Body of pancreas (tissue), 4 donors: ENCODE data around the gene ADGRA3.

ENCODE experiments used
- POLR2A ChIP-seq, 3 donors: fragments of 450-650 bp; IDR thresholded peaks; one replicate each; pipeline ENCODE4 v1.6.1; 2016; ENCODE audit warnings: antibody characterized with exemption in 3 of 3, mild to moderate bottlenecking in 2 of 3
- TF ChIP-seq, protein P1 (sequence below), 7 experiments: fragments of 450-650 bp in 4 of 7; fragments of 200-600 bp in 3 of 7; sonication (generic) in 3 of 7; IDR thresholded peaks; one replicate each; pipeline ENCODE4 v1.5.1; 2016 to 2019; ENCODE audit warnings: antibody characterized with exemption in 7 of 7

GRCh38 chr4:22522706-22523501 lies 7.0 kb upstream of the ADGRA3 start:
- TF ChIP-seq, protein P1, sequence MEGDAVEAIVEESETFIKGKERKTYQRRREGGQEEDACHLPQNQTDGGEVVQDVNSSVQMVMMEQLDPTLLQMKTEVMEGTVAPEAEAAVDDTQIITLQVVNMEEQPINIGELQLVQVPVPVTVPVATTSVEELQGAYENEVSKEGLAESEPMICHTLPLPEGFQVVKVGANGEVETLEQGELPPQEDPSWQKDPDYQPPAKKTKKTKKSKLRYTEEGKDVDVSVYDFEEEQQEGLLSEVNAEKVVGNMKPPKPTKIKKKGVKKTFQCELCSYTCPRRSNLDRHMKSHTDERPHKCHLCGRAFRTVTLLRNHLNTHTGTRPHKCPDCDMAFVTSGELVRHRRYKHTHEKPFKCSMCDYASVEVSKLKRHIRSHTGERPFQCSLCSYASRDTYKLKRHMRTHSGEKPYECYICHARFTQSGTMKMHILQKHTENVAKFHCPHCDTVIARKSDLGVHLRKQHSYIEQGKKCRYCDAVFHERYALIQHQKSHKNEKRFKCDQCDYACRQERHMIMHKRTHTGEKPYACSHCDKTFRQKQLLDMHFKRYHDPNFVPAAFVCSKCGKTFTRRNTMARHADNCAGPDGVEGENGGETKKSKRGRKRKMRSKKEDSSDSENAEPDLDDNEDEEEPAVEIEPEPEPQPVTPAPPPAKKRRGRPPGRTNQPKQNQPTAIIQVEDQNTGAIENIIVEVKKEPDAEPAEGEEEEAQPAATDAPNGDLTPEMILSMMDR (IDR thresholded peaks at IDR 0.05): no peak
- no peak for TF ChIP-seq POLR2A (IDR thresholded peaks at IDR 0.05)
